Breast epithelium (tissue), 3 donors: ENCODE results near the gene KCNQ5.

Experiments
- POLR2A ChIP-seq: fragments of 450-650 bp; IDR thresholded peaks from one replicate; pipeline ENCODE4 v1.6.1; 2016; ENCODE audit warnings: antibody characterized with exemption, mild to moderate bottlenecking, moderate library complexity
- TF ChIP-seq, protein P1 (sequence below), 3 donors: fragments of 450-650 bp; IDR thresholded peaks; one replicate each; pipeline ENCODE4 v1.5.1; 2016 to 2017; ENCODE audit warnings: antibody characterized with exemption in 3 of 3, mild to moderate bottlenecking in 3 of 3, moderate library complexity in 3 of 3

DNA sequence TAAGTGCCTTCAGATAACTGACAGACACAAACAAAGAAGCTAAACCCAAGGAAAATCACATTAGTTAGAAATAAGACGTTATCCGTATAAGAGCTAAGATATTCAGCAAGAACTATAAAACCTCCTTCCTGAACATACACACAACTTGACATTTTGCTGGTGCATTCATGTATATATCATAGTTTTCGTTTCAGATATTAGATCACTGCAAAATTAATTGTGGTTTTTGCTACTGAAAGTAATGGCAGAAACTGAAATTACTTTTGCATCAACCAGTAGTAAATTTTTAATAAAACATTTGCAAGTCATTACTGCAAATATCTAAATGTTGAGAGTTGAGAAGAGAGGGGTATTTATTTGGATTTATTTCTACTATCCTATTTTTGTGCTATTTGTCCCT lies 26.1 kb upstream of the KCNQ5 start:
- TF ChIP-seq, protein P1, sequence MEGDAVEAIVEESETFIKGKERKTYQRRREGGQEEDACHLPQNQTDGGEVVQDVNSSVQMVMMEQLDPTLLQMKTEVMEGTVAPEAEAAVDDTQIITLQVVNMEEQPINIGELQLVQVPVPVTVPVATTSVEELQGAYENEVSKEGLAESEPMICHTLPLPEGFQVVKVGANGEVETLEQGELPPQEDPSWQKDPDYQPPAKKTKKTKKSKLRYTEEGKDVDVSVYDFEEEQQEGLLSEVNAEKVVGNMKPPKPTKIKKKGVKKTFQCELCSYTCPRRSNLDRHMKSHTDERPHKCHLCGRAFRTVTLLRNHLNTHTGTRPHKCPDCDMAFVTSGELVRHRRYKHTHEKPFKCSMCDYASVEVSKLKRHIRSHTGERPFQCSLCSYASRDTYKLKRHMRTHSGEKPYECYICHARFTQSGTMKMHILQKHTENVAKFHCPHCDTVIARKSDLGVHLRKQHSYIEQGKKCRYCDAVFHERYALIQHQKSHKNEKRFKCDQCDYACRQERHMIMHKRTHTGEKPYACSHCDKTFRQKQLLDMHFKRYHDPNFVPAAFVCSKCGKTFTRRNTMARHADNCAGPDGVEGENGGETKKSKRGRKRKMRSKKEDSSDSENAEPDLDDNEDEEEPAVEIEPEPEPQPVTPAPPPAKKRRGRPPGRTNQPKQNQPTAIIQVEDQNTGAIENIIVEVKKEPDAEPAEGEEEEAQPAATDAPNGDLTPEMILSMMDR (IDR thresholded peaks at IDR 0.05): no peak
- TF ChIP-seq POLR2A: no peak
